ENCODE measurements around the gene CAMSAP1.

Gene CAMSAP1

DNA sequence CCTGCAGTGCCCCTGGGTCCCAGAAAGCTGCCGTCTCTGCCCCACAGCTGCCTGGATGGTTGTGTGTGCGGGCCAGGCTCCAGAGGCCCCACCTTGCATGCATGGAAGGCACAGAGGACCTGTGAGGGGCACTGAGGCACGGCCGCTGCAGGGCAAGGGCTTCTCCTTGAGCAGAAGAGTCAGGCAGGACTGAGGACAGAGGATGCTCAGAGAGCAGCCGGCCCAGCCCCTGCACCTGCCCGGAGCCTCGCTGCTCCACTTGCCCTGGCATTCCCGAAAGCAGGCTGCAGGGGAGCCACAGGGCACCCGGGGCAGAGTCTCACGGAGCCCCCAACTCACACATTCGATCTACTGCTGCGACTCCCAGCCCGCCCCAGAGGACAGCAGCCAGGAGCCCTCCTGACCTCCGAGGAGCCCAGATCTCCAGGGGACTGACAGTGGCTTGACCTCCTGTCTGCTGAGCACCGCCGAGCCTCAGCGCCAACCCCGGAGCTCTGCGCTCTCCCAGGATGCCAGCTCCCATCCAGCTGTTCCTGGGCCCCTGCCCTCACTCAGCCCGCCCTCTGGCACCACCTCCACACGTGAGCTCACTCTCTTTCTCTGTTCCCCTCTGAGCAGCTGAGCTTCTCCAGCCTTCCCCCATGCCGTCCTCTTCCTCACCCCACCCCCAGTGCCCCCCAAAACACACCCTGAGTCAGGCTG is 110.4 kb downstream of the CAMSAP1 start:
- TF ChIP-seq, protein P1, sequence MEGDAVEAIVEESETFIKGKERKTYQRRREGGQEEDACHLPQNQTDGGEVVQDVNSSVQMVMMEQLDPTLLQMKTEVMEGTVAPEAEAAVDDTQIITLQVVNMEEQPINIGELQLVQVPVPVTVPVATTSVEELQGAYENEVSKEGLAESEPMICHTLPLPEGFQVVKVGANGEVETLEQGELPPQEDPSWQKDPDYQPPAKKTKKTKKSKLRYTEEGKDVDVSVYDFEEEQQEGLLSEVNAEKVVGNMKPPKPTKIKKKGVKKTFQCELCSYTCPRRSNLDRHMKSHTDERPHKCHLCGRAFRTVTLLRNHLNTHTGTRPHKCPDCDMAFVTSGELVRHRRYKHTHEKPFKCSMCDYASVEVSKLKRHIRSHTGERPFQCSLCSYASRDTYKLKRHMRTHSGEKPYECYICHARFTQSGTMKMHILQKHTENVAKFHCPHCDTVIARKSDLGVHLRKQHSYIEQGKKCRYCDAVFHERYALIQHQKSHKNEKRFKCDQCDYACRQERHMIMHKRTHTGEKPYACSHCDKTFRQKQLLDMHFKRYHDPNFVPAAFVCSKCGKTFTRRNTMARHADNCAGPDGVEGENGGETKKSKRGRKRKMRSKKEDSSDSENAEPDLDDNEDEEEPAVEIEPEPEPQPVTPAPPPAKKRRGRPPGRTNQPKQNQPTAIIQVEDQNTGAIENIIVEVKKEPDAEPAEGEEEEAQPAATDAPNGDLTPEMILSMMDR (IDR thresholded peaks at IDR 0.05) = no peak
- no peak overlapping the region for H3K4me3 Mint-ChIP-seq
- H3K27me3 Mint-ChIP-seq (ENCODE audit: low read depth, poor library complexity) = peaks cover 4% of the 10 kb centered on the region
- peaks cover 19% of the 10 kb centered on the region for H3K4me1 Mint-ChIP-seq
- no peak for DNase-seq
- no peaks in the 10 kb centered on the region for H3K36me3 Mint-ChIP-seq (ENCODE audit: low read depth)
- peaks cover 6% of the 10 kb centered on the region for H3K9me3 Mint-ChIP-seq
- peak overlapping the region; percentile 62 for H3K27ac Mint-ChIP-seq

DNA sequence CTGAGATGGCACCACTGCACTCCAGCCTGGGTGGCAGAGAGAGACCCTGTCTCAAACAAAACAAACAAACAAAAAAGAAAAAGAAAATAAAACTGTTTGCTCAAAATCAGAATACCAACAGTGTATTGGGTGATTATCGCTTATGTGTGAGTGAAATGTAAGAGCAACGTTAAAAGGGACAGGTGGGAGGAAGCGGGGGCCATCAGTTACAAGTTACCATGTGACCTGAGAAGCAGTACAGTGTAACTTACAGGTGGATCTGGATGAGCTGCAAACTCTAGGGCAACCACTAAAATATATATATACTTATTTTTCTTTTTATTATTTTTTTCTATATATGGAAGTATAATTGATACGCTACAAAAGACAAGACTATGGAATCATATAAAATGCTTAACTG is 112.0 kb downstream of the CAMSAP1 start:
- TF ChIP-seq, protein P1 (IDR thresholded peaks at IDR 0.05) = no peak
- H3K4me3 Mint-ChIP-seq = no peak overlapping the region
- H3K9me3 Mint-ChIP-seq = no peaks in the 10 kb centered on the region
- peaks cover 19% of the 10 kb centered on the region for H3K4me1 Mint-ChIP-seq
- H3K27ac Mint-ChIP-seq = no peak overlapping the region
- no peak for DNase-seq
- no peaks in the 10 kb centered on the region for H3K36me3 Mint-ChIP-seq (ENCODE audit: low read depth)
- H3K27me3 Mint-ChIP-seq (ENCODE audit: low read depth, poor library complexity) = peaks cover 9% of the 10 kb centered on the region

DNA sequence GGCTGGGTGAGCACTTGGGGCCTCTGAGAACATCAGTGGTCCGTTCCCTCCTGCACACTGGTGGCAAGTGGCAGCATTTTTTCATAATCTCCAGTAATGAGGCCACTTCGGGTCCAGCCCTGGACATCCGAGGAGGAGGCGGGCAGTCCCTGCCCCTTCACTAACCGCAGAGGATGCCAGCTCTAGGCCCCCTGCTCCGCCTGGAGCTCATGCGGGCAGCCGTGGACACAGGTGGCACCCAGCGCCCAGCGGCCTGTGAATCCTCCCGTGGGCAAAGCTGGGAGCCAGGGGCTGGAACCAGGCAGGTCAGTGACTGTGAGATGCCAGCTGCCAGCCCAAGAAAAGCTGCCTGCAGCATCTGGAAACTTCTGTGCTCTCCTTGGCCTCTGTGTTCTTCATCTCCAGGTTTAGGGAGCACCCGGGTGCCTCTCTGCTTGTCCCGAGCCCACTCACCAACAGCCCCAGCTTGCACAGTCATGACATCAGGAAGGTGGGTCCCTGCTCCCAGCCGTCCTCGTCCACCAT is 112.9 kb downstream of the CAMSAP1 start:
- TF ChIP-seq, protein P1 (IDR thresholded peaks at IDR 0.05) = no peak
- DNase-seq = no peak
- H3K36me3 Mint-ChIP-seq (ENCODE audit: low read depth) = no peaks in the 10 kb centered on the region

DNA sequence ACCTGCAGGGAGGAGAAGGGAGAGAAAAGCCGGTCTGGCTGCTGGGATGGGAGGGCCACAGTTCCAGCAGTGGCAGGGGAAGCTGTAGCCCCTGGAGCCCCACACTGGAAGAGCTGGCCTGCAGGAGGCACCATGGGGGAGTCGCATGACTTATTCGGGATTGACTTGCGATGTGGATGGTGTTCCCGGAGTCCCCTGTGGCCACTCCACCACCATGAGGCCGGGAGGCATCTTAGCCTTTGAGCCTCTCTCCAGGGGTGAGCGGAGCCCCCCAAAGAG is 113.3 kb downstream of the CAMSAP1 start:
- no peak for DNase-seq
- H3K36me3 Mint-ChIP-seq (ENCODE audit: low read depth) = no peaks in the 10 kb centered on the region
- no peak overlapping the region for H3K4me3 Mint-ChIP-seq
- TF ChIP-seq, protein P1 (IDR thresholded peaks at IDR 0.05) = no peak
- H3K9me3 Mint-ChIP-seq = no peaks in the 10 kb centered on the region
- H3K27ac Mint-ChIP-seq = no peak overlapping the region
- peaks cover 9% of the 10 kb centered on the region for H3K27me3 Mint-ChIP-seq (ENCODE audit: low read depth, poor library complexity)
- peaks cover 15% of the 10 kb centered on the region for H3K4me1 Mint-ChIP-seq

More for the DNA sequence above, 112.9 kb downstream of the CAMSAP1 start:
- H3K4me3 Mint-ChIP-seq = no peak overlapping the region
- peaks cover 19% of the 10 kb centered on the region for H3K4me1 Mint-ChIP-seq
- no peak overlapping the region for H3K27ac Mint-ChIP-seq
- no peaks in the 10 kb centered on the region for H3K9me3 Mint-ChIP-seq
- H3K27me3 Mint-ChIP-seq (ENCODE audit: low read depth, poor library complexity) = peaks cover 9% of the 10 kb centered on the region

DNA sequence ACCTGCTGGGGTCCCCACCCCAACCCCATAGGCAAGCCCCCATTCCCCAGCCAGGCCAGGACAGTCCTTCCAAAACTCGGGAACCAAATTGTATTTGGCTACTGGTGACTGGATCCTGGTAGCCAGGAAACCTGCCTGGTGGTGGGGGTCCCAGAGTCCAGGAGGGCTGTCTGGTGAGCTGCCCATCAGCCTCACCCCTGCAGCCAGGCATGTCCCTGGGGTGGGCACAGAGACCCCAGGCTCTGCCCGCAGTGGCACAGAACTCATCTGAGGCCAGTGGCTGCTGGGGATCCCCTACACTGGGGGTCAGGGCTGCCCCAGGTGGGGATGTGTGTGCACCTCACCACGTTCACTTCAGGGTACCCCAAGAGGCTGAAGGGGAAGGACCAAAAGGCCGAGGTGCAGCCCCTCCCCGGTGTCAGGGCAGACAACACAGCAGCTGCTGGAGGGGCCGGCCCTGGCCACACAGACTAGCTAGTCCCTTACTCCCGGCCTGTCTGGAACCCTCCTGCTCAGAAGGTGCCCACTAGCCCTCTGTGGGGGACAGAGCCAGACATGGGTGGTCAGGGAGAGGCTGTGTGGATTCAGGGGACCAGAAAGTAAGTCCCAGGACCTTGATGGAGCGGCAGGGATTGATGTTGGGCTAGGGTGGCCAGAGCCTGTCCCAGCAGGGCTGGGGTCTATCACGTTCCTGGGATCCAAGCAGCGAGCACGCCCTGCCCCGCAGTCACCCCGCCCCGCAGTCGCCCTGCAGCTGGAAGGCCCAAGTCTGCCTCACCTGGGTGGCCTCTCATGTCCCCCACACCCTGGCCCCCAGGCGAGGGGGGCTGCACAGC is 113.9 kb downstream of the CAMSAP1 start:
- H3K9me3 Mint-ChIP-seq = no peaks in the 10 kb centered on the region
- no peak for DNase-seq
- H3K4me3 Mint-ChIP-seq = no peak overlapping the region
- peaks cover 9% of the 10 kb centered on the region for H3K27me3 Mint-ChIP-seq (ENCODE audit: low read depth, poor library complexity)
- H3K4me1 Mint-ChIP-seq = peaks cover 12% of the 10 kb centered on the region
- TF ChIP-seq, protein P1 (IDR thresholded peaks at IDR 0.05) = no peak
- H3K27ac Mint-ChIP-seq = no peak overlapping the region
- no peaks in the 10 kb centered on the region for H3K36me3 Mint-ChIP-seq (ENCODE audit: low read depth)

Data from nephron progenitor cell (in vitro differentiated cells).